GM19035 (cell line): ENCODE data around the gene CAP2.
A peak's percentile ranks its signal among the peaks of the same experiment; 100 is the strongest.
"Not testable (repeated sequence)": the region's sequence is repeated elsewhere in the genome, so short reads cannot be mapped to it uniquely, and the experiment has no call there.

Experiments
- ATAC-seq: cut with Tn5 transposase; IDR thresholded peaks from one replicate; pipeline ENCODE4 v1.9.1; 2021; ENCODE audit not compliant: unreplicated experiment

Gene CAP2

DNA sequence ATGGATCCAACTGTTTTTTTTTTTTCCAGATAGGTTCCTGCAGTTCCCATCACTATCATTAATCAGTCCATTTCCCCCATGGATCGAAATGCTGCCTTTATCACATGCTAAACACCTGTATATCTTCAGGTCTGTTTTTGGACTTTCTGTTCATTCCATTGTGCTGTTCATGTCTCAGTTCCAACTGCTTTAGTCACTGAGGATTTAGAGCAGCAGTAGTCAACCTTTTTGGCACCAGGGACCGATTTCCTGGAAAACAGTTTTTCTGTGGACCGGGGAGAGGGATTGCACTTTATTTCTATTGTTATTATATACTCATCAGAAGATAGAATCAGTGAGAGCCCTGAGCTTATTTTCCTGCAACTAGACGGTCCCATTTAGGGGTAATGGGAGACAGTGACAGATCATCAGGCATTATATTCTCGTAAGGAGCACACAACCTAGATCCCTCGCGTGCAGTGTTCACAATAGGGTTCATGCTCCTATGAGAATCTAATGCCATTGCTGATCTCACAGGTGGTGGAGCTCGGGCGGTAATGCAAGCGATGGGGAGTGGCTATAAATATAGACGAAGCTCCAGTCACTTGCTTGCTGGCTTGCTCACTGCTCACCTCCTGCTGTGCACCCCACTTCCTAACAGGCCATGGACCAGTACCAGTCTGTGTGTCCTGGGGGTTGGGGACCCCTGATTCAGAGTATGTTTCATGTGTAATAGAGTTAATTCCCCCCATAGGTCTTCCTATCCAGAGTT is 46.0 kb downstream of the CAP2 start:
- no peak for ATAC-seq

- not testable (repeated sequence) for ATAC-seq
These were observed 47.4 kb downstream of the CAP2 start for GRCh38 chr6:17440811-17441210.

DNA sequence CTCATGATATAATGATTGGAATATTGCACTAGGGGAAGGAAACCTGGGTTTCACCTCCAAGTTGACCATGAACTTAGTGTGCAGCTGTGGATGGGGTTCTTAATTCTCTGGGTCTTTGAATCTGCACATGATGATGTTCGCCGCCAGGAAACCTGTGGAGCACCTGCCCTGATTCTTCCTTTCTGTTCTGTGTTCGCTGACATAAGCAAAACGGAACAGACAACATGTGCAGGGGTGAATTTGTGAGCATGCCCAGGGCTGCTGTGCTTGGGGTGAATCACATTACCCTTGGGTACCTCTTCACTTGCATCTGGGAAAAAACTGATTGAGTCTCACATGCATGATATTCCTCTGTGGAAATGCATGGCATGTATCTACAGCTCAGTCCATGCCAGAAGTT is 48.8 kb downstream of the CAP2 start:
- ATAC-seq: no peak

DNA sequence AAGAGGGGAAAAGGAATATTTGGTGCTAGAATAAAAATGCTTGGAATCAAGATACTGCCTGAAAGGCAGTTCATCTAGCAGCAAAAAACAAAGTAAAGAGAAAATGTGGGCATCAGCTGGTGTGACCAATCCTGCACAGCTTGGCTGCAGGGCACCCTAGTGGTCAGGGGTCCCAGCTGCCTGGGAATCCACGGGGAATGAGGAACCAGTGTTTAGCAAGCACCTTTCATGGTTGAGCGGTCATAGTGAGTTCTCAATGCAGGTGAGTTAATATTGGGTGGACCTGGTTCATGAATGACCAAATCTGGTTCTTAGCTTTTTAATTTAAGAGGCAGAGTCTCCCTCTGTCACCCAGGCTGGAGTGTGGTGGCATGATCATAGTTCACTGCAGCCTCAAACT is 53.3 kb downstream of the CAP2 start:
- no peak for ATAC-seq

DNA sequence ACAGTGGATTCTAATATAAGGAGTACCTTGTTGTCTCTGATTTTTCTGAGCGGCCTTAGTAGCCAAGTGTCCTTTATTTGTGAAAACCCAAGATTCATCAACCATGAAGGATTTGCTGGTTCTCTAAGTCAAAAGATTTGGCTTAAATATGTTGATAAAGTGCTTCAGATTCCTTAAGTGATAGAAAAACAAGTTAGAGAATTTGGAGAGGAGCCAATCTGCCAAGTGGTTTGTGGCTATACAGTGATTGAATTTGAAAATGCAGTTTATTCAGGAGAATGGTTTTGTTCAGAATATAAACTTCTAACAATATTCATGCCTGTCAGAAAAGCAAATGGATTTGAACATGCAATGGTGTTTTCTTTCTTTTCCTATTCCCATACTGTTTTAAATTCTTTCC is 54.8 kb downstream of the CAP2 start:
- ATAC-seq: no peak

DNA sequence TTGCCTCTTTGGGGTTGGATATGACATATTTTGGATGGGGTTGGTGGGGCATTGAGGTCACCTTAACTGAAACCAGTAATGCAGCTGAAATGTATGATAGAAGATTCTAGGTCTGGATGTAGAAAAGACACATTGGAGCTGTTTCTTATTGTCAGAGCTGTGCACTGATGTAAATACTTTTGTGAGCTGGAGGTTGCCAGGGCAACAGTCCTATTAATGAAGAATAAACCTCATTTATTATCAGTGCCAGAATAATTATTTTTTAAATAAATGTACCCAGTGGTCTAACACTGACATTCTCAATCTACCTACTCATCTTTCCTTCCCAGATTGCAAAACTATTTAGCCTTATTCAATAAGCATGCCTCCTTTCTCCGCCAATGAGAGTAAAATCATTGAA is 57.0 kb downstream of the CAP2 start:
- ATAC-seq: no peak

- no peak for ATAC-seq
These were observed 57.4 kb downstream of the CAP2 start for GRCh38 chr6:17450832-17451231.

GRCh38 chr6:17452096-17452495 is 58.7 kb downstream of the CAP2 start:
- ATAC-seq: no peak

- ATAC-seq: no peak
These were observed 61.1 kb downstream of the CAP2 start for GRCh38 chr6:17454316-17455005.

GRCh38 chr6:17455919-17456318 is 62.5 kb downstream of the CAP2 start:
- ATAC-seq: no peak

GRCh38 chr6:17456711-17457110 is 63.3 kb downstream of the CAP2 start:
- no peak for ATAC-seq

- ATAC-seq: no peak
These were observed 64.0 kb downstream of the CAP2 start for GRCh38 chr6:17457405-17457804.

- ATAC-seq: no peak
These were observed 64.6 kb downstream of the CAP2 start for GRCh38 chr6:17457956-17458355.

DNA sequence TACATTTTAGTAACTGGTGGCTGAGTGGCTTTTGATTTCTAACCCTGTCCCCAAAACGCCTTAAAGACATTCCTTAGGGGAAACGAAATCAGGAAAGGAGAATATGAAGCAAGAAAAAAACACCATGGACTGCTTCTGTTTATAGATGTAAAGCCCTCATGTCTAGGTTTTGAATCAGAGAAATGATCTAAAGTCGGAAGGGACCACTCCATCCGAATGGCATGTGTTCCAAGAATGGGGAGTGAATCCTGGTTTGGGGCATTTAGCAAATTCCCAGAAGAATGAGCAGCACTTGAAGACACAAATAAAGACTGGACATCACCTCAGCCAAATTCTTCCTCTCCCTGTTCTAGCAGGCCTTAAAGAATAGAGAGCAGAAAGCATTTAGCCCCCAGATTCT is 65.6 kb downstream of the CAP2 start:
- no peak for ATAC-seq

DNA sequence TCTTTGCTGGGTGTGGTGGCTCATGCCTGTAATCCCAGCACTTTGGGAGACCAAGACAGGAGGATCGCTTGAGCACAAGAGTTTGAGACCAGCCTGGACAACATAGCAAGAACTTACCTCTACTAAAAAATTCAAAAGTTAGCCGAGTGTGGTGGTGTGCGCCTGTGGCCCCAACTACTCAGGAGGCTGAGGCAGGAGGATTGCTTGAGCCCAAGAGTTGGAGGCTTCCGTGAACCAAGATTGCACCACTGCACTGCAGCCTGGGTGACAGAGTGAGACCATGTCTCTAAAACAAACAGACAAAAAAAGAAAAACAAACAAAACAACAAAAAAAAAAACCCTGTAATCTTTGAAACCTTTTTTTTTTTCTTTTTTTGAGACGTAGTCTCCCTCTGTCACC is 67.5 kb downstream of the CAP2 start:
- no peak for ATAC-seq

GRCh38 chr6:17466147-17466546 is 72.8 kb downstream of the CAP2 start:
- no peak for ATAC-seq

DNA sequence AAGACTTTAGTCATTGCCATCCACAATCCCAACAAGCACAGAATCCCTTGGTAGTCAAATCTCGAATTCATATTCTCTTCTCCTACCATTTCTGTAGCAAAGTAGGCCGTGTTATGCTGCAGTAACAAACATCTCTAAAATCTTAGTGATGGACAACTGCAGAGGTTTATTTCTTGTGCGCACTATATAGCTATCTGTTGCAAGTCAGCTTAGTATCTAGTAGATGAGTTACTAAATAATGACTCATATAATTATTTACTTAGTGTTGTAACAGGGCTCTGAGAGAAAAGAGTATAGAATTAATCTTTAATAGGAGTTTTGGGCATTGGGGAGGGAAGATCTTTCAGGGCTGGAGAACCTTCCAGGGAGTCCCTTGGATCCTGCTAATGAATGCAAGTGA is 73.3 kb downstream of the CAP2 start:
- ATAC-seq: no peak

DNA sequence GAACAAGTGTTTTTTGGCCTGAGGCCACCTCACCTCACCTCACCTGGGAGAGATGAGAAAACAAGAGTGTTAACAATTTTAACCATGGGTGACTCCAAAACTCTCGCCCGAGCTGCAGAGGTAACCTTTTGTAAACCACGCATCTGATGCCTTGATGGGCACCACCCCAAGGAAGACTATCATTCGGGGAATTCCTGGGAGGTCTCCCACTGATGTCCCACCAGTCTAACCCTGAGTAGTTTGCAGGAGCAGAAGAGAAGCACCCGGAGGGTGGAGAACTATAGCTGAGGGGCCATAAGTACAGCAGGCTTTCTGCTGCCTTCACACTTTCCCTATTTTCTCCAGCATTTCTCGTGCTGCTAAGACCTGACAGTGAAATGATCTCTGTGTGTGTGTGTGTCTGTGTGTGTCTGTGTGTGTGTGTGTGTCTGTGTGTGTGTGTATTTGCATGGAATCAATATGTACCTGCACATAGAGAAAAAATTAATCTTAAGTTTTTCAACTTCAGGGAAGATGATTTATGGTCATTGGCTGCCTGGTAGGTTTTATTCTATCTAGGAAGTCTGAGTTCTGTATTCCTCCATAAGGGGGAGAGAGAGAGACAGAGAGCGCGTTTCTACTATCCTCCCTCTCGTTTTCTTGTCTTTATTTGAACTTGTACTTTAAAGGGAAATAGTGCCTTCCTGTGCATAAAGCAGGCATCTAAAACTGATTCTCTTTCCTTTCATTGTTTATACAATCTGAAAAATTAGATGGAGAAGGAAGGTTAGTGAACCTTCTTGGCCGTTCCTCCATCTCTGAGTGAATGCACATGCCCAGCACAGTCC is 75.8 kb downstream of the CAP2 start:
- no peak for ATAC-seq

GRCh38 chr6:17470202-17470937 is 77.0 kb downstream of the CAP2 start:
- peak; percentile 59 for ATAC-seq

- no peak for ATAC-seq
These were observed 77.5 kb downstream of the CAP2 start for GRCh38 chr6:17470938-17471327.

DNA sequence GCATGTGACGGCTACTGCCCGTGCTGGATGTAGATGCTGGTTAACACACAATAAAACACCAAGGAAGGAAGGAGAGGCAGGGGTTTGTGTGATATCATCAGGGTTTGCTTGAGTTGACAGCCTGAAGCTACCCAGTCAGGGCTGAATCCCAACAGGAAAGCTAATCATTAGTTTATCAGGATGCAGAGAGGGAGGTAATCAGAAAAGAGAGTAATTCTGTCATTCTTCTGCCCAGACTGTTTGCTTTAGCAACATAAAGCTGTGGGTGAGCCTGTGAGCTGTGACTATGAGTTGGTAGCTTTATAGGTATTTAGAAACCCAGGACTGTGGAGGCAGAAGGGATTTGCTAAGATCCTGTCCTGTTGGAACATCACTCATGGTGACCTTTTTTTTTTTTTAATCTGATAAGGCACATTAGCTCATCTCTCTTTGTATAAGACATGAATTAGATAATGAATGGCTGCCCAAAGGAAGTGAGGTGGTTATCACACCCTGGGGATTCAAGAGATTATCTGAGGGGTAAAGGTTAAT is 79.3 kb downstream of the CAP2 start:
- ATAC-seq: no peak
